SU-DHL-6 (cell line): Measurements from ENCODE around the gene NEK4.

ENCODE experiments used
- H2AFZ ChIP-seq: fragments of 200-600 bp; sonication (generic); 2 replicates; pipeline ENCODE4 v1.6.1; 2014; ENCODE audit warnings: low read depth, mild to moderate bottlenecking, moderate library complexity, mixed read lengths, antibody characterized with exemption, low read length; ENCODE audit not compliant: severe bottlenecking
- H3F3A ChIP-seq: fragments of 200-600 bp; shearing (Covaris generic); 2 replicates; pipeline ENCODE4 v1.6.0; 2016; ENCODE audit warnings: antibody characterized with exemption, mild to moderate bottlenecking; ENCODE audit not compliant: insufficient read depth
- H3K27ac ChIP-seq: fragments of 200-600 bp; sonication (generic); 2 replicates; pipeline ENCODE4 v1.5.1; 2016; ENCODE audit warnings: low read depth, mild to moderate bottlenecking, low read length, moderate library complexity, mixed read lengths
- H3K27me3 ChIP-seq: fragments of 200-600 bp; sonication (generic), shearing (Covaris generic); 2 replicates; pipeline ENCODE4 v1.6.0; 2014; ENCODE audit warnings: mild to moderate bottlenecking, low read length
- H3K36me3 ChIP-seq: fragments of 200-600 bp; sonication (generic); 2 replicates; pipeline ENCODE4 v1.6.1; 2014; ENCODE audit warnings: mild to moderate bottlenecking, low read length, mixed read lengths
- H3K4me2 ChIP-seq: fragments of 300-600, 200-600 bp; shearing (Covaris generic), sonication (generic); 2 replicates; pipeline ENCODE4 v1.6.0; 2014; ENCODE audit warnings: low read length, low read depth, mild to moderate bottlenecking; ENCODE audit not compliant: poor library complexity, severe bottlenecking
- H3K4me3 ChIP-seq: fragments of 200-600 bp; sonication (generic); 2 replicates; pipeline ENCODE4 v1.5.1; 2014; ENCODE audit warnings: antibody characterized with exemption, low read length, mild to moderate bottlenecking, mixed read lengths; ENCODE audit not compliant: insufficient read depth, poor library complexity, severe bottlenecking
- H3K79me2 ChIP-seq: fragments of 200-600 bp; sonication (generic); 2 replicates; pipeline ENCODE4 v1.6.1; 2014; ENCODE audit warnings: mild to moderate bottlenecking, low read length, moderate library complexity; ENCODE audit not compliant: insufficient read depth
- H3K9ac ChIP-seq: fragments of 200-600 bp; sonication (generic); 2 replicates; pipeline ENCODE4 v1.7.0; 2014; ENCODE audit warnings: mild to moderate bottlenecking, low read length
- H3K9me2 ChIP-seq: fragments of 200-600 bp; sonication (generic); replicated peaks from 2 replicates; pipeline ENCODE4 v1.6.1; 2014; ENCODE audit warnings: low read length; ENCODE audit not compliant: insufficient read depth
- H3K9me3 ChIP-seq: fragments of 200-600 bp; sonication (generic); 2 replicates; pipeline ENCODE4 v1.6.1; 2014; ENCODE audit warnings: low read length, mixed read lengths; ENCODE audit not compliant: insufficient read depth
- H4K20me1 ChIP-seq: fragments of 200-600 bp; sonication (generic); 2 replicates; pipeline ENCODE4 v1.6.1; 2014; ENCODE audit warnings: low read depth, mild to moderate bottlenecking, antibody characterized with exemption, low read length, moderate library complexity, mixed read lengths
- EZH2phosphoT487 ChIP-seq: fragments of 200-600 bp; sonication (generic), shearing (Covaris generic); conservative IDR thresholded peaks from 2 replicates; pipeline ENCODE4 v1.6.1; 2018; ENCODE audit warnings: mild to moderate bottlenecking, antibody characterized with exemption, low read length, moderate library complexity, mixed read lengths
- TF ChIP-seq, protein P1 (sequence below): fragments of 200-600 bp; sonication (generic); IDR thresholded peaks from one replicate; pipeline ENCODE4 v1.5.1; 2017; ENCODE audit warnings: antibody characterized with exemption, mild to moderate bottlenecking, low read length, moderate library complexity; ENCODE audit not compliant: insufficient read depth, poor library complexity, severe bottlenecking

NEK4 gene

GRCh38 chr3:52715714-52716305 is 54.9 kb downstream of the NEK4 start:
- H3K9me2 ChIP-seq: no peaks in the 10 kb centered on the region
- peaks cover 11% of the 10 kb centered on the region for H3F3A ChIP-seq
- no peaks in the 10 kb centered on the region for H3K9me3 ChIP-seq
- no peak overlapping the region for H3K9ac ChIP-seq
- no peak overlapping the region for H2AFZ ChIP-seq
- no peaks in the 10 kb centered on the region; the same call in 1 of the 2 replicates for H3K36me3 ChIP-seq
- no peak overlapping the region for H3K27ac ChIP-seq
- H3K27me3 ChIP-seq: no peaks in the 10 kb centered on the region
- H3K4me3 ChIP-seq: no peak overlapping the region
- no peak overlapping the region for H3K4me2 ChIP-seq
- H3K79me2 ChIP-seq: no peaks in the 10 kb centered on the region
- TF ChIP-seq, protein P1, sequence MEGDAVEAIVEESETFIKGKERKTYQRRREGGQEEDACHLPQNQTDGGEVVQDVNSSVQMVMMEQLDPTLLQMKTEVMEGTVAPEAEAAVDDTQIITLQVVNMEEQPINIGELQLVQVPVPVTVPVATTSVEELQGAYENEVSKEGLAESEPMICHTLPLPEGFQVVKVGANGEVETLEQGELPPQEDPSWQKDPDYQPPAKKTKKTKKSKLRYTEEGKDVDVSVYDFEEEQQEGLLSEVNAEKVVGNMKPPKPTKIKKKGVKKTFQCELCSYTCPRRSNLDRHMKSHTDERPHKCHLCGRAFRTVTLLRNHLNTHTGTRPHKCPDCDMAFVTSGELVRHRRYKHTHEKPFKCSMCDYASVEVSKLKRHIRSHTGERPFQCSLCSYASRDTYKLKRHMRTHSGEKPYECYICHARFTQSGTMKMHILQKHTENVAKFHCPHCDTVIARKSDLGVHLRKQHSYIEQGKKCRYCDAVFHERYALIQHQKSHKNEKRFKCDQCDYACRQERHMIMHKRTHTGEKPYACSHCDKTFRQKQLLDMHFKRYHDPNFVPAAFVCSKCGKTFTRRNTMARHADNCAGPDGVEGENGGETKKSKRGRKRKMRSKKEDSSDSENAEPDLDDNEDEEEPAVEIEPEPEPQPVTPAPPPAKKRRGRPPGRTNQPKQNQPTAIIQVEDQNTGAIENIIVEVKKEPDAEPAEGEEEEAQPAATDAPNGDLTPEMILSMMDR: no peak
- TF ChIP-seq EZH2phosphoT487: no peak
- H4K20me1 ChIP-seq: no peaks in the 10 kb centered on the region

DNA sequence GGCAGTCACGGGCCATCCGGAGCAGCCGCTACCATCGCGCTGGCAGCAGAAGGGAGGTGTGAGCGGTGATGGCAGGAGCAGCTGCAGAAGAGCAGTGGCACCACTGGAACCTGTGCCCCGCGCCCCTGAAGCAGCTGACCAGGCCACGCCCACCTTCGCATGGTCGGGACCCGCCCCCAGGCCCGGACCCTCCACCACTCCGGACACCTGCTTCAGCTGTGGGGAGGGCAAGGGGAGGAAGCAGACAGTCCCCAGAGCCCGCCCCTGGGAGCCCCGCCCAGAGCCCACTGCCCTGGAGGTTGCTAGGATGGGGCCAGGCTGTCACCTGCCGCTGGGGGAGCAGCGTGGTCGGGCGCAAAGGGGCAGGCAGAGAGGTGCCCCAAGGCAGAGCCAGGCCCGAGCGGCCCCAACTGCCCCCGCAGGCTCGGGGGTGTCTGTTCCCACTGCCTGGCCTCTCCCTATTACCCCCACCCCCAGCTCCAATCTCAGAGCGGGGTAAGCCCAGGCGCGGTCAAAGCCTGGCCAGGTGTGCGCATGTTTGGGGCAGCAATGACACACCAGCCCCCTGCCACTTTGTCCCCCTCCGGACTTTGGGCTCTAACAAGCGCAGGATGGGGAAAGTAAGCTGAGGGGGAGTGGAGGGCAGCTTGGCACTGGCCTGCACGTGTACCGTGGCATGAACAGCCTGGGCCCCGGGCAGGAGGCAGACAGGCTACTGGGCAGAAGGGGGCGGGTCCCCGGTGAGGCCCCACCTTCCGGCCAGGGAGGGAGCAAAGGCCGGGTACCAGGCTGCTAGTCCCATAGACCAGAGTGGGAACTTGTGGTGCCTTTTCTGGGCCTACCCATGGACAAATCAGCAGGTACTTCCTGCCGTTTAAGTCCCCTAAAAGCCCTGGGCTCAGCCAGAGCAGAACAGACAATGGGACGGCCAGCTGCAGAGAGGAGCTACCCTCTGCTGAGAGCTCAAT is 56.1 kb downstream of the NEK4 start:
- H3K79me2 ChIP-seq: no peaks in the 10 kb centered on the region
- H3K9me3 ChIP-seq: no peaks in the 10 kb centered on the region
- H3K27ac ChIP-seq: no peak overlapping the region
- peaks cover 20% of the 10 kb centered on the region for H3F3A ChIP-seq
- no peak overlapping the region for H3K4me3 ChIP-seq
- H2AFZ ChIP-seq: no peak overlapping the region
- no peaks in the 10 kb centered on the region; the same call in 1 of the 2 replicates for H3K36me3 ChIP-seq
- H4K20me1 ChIP-seq: no peaks in the 10 kb centered on the region
- H3K4me2 ChIP-seq: no peak overlapping the region
- no peaks in the 10 kb centered on the region for H3K27me3 ChIP-seq
- no peak overlapping the region for H3K9ac ChIP-seq
- TF ChIP-seq EZH2phosphoT487: no peak
- TF ChIP-seq, protein P1: no peak
- no peaks in the 10 kb centered on the region for H3K9me2 ChIP-seq

GRCh38 chr3:52712291-52713212 is 58.2 kb downstream of the NEK4 start:
- Histone ChIP-seq H2AFZ (no peak overlapping the region), H3K27me3 (no peaks in the 10 kb centered on the region), H3F3A (peaks cover 31% of the 10 kb centered on the region), H3K79me2 (0 out of 2 replicates have a peak, but pooled peaks cover 5% of the 10 kb centered on the region), H3K9me2 (no peaks in the 10 kb centered on the region), H3K4me2 (no peak overlapping the region), H4K20me1 (no peaks in the 10 kb centered on the region), H3K9ac (no peak overlapping the region), H3K27ac (no peak overlapping the region), H3K4me3 (no peak overlapping the region), H3K36me3 (peaks cover 8% of the 10 kb centered on the region; the same call in 1 of the 2 replicates), H3K9me3 (no peaks in the 10 kb centered on the region)
- TF ChIP-seq EZH2phosphoT487: no peak
- TF ChIP-seq, protein P1: no peak
